NCI-H460 (cell line): ENCODE measurements around the gene KCNJ12. TPM values are rescaled to one million over a fixed set of nuclear protein-coding genes. Genes with fewer than 3 reads are reported as not detected.
"Not testable (repeated sequence)": the region's sequence is repeated elsewhere in the genome, so short reads cannot be mapped to it uniquely, and the experiment has no call there.

Experiments used
- DNase-seq: peaks from one replicate; pipeline ENCODE4 v3.0.0-alpha.2; 2016; ENCODE audit warnings: low read depth; ENCODE audit errors: extremely low read depth
- total RNA-seq: library from RNA; depleted of rRNA; stranded (reverse); fragments of >200 nt; shearing (Covaris generic); gene quantifications from 2 replicates; pipeline ENCODE4 v1.2.3, GENCODE V29; 2014

Gene KCNJ12
- total RNA-seq, 1 experiment from 2014 or later: 4.3 TPM

DNA sequence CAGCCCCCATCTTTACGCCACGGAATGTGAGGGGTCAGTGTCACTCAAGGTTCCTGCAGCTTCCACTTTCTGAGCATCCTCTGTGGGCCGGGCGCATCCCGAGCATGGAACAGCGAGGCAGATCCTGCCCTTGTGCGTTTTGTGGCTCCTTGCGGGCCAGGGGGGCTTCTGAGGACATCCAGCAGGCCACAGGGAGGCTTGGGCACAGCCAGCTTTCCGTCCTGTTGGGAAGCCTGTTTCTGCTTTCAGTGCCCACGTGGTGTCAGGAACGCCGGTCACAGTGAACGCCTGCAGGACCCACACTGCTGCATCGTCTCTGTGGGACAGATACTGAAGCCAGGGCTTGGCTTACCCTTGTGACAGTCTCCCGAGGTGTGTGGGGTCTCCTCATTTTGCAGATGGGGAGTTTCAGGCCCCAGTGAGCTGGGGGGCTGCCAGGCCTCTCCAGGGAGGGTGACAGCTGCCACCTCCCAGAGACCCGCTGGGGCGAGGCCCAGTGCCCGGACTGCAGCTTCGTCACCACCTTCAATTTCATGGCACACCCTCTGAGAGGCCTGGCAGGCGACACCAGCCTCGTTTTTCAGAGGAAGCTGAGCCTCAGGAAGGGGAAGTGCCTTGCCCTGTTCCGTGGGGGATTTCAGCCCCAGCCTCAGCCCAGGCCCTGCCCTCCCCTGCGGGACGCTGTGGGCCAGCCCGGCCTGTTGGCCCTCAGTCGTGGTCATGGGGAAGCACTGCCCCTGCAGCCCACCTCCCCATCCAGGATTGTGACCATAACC, 29.0 kb downstream of the KCNJ12 start:
- DNase-seq: not testable (repeated sequence)

DNA sequence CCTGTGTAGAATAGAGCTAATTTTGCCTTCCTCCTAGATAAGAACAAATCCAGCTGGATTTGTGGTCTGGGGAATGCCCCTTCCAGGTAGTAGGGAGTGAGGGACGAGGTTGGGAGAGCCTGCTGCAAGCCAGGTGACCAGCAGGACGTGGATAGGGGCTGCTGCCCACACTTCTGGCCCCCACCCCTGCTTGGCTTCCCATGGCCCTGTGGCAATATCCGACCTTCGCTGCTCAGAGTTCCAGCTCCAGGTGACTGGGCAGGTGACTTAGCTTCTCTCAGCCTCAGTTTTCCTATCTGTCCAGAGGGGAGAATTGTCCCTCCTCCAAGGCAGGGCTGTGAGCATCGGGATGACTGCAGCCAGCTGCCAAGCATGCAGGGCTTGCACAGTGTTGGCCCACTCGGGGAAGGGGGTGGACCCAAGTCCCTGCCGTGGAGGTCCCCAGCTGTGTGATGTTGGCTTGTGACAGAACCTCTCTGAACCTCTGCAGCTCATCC, 29.8 kb downstream of the KCNJ12 start:
- not testable (repeated sequence) for DNase-seq

DNA sequence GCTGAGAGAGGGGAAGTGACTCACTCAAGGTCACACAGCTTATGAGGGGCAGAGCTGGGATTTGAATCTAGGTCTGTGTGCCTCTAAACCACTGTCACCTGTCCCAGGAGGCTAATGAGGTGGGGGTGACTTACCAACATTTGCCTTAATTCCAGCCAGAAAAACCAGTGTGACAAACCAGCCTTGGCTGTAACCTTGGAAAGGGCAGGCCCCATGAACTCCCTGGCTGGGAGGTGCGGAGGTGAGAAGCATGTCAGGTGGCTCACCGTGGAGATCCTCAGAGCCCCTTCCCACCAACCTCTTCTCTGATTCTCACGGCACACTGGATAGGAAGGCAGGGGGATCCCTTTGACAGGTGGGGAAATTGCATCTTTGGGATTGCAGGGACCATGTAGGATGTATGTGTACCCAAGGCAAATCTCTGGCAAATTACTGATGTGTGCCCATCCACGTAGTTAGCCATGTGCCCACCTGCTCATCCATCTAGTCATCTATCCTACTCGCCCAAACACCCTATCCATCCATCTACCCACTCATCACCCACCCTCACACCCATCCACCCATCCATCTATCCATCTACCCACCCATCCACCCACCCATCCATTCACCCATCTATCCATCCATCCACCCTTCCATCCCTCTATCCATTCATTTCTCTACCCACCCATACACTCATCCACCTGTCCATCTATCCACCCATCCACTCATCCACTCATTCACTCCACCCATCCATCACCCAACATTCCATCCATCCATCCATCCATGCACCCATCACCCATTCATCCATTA, 30.7 kb downstream of the KCNJ12 start:
- DNase-seq: not testable (repeated sequence)

DNA sequence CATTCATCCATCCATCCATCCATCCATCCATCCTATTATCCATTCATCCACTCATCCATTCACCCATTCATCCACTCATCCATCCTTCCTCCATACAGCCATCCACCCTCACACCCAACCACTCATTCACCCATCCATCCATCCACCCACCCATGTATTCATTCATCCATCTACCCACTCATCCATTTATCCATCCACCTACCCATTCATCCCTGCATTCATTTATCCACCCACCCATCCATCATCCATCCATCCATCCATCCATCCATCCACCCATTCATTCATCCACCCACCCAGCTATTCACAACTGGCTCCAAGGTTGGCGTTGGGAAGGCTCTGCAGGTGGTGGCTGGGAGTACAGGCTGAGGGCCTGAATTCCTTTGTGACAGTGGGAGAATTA, 31.6 kb downstream of the KCNJ12 start:
- not testable (repeated sequence) for DNase-seq

DNA sequence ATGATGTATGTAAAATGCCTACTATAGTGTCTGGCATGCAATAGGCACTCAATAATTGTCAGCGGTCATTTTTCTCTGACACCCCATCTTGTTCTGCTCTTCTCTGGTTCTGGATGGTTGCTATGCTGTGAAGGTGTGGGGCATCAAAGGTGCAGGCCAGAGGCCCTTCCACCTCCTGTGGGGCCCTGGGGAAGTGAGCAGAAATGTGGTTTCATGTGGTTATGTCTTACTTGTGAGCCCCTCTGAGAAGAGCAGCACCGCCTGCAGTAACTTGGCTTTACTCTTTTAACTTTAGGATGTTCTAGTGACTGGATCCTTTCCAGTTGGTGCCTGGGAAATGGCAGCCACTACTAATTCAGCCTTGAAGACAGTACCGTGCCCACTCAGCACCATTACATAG, 32.1 kb downstream of the KCNJ12 start:
- DNase-seq: not testable (repeated sequence)

DNA sequence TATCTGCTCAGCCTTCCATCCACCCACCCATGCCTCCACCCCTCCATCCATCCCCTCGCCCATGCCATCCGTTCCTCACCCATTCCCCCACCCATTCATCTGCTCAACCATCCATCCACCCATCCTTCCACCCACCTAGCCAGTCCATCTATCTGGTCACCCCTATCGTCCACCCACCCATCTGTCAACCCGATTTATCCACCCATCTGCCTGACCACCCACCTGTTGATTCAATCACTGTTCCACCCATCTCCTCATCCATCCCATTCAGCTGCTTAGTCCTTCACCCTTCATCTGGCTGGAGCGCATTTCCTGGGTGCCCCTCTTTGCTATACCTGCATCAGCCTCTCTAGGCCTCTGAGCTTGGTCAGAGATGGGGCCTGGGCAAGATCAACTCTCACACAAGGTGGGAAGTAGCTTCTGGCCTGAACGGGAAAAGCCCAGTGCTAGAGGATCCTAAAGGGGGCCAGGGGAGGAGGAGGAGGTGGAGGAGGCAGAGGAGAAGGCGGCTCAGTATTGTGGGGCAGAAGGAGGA, 32.7 kb downstream of the KCNJ12 start:
- not testable (repeated sequence) for DNase-seq

DNA sequence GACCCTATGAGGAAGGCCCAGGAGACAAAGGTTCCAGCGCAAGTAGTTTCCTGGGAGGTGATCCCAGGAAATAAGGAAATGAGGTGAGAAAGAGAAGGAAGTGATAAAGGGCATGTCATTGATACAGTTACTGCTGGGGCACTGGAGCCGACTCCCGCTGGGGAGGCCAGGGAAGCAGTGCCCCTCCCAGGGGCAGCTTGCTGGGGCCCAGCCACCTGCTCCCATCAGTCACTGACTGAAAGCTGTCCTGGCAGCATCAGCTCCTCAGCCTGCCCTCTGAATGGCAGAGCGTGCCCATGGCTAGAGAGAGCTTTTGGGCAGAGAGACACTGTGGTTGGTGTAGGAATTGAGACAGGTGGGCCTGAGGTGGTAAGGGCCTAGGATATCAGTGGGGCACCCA, 33.2 kb downstream of the KCNJ12 start:
- not testable (repeated sequence) for DNase-seq

DNA sequence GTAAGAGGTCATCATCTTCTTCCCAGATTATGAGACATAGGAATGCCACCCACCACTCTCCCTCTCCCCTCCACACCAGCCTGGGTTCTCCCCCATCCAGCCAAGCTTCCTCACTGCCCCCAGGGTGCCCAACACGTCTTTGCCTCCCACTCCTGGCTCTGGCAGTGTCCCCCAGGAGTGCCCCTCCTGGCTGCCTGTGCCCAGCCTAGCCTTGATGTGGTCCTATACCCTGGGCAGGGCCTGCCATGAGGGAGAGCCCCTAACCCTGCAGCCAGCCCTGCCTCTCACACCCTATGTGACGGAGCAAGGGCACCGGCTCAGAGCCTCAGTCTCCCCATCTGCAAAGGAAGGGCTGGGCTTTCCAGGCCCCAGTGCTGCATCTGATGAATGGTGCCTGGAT, 33.8 kb downstream of the KCNJ12 start:
- DNase-seq: not testable (repeated sequence)

DNA sequence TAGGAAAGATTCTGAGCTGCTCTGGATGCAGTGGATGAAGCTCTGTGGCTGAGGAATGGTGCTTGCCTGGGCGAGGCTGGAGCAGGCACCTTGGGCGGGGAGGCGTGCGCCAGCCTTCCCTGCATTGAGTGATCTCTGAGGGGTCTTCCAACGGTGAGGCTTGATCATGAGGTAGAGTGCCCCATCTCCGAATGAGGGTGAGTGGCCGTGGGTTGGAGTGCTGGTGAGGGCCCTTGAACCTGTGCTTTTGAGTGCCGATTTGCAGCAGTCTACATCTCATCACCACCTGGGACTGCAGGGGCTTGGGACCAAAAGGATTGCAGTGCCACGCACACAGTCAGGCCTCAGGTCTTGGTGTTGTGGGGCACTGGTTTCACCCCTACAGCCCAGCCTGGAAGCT, 34.2 kb downstream of the KCNJ12 start:
- DNase-seq: not testable (repeated sequence)

DNA sequence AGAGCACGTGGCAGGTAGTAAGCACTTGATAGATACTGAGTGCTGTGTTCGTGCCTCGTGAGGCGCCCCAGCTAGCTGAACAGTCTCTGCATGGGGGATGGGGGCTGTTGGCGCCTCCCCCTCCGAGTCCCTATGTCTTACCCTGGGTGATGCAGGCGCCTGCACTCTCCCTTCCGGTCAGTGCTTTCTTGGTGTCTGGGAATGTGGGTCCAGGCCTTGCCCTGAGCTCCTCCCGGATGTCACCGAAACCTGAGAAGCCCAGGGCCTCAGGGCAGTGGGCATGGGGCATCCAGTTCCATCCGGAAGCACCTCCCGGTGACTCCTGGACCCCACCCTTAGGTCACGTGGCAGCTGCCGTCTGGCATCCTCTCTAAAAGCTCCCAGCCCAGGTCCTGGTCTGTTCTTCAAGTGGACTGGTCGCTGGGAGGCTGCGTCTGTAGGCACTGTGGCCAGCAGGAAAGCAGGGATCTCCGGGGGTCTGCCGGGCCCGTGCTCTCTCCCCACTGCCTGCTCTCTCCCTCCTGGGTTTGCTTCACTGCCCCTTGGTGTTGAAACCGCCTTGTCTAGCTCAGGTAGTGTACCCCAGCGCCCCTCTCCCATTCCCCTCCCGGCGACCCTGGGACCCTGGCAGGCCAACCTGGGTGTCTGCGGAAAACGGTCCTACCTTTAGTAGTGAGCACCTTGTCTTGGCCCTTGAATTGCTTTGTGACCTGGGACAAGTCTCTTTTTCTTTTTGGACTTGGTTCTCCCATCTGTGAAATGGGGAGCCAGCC, 34.9 kb downstream of the KCNJ12 start:
- DNase-seq: peak; percentile 55

DNA sequence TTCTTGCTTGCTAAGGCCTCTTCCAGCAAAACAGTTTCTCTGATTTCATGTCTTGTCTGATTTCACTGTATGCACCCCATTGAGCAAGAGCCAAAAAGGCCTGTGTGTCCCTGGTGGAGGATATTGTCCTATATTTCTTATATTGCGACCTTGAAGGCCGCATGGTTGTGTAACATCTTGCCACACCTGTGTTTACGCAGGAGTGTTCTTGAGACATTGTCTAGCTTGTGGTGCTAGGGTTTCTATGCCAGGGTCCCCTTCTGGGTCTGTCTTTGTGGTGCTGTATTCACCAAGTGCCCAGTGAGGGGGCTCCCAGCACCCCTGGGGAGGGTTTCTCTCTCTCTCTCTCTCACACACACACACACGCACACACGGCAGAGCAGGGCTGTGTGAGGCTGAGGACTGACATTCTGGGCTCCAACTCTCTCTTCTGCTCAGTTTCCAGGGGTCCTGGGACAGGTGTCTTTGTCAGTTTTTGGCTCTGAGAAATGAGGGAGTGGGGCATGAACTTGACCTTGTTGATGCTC, 35.6 kb downstream of the KCNJ12 start:
- not testable (repeated sequence) for DNase-seq

DNA sequence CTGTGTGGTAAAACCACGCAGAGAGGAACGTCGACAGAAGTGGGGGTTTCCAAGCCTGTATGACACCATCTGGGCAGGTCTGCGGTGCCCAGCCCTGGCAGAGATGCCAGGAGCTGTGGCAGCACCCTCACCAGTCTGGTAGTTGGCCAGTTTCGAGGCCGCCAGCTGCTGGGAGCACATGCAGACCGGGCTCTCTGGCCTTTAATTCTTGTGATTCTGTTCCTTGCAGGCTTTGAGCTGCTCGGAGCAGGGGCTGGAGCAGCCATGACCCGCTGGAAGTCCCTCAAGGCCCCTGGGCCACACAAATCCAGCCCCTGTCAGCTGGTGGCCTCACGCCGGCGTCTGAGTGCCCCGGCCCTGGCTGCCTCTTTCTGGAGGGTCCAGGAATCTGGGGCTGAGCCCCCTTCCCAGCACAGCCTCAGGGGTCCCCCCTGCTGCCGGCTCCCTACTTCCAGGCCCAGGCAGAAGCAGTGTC, 36.1 kb downstream of the KCNJ12 start:
- DNase-seq: not testable (repeated sequence)

DNA sequence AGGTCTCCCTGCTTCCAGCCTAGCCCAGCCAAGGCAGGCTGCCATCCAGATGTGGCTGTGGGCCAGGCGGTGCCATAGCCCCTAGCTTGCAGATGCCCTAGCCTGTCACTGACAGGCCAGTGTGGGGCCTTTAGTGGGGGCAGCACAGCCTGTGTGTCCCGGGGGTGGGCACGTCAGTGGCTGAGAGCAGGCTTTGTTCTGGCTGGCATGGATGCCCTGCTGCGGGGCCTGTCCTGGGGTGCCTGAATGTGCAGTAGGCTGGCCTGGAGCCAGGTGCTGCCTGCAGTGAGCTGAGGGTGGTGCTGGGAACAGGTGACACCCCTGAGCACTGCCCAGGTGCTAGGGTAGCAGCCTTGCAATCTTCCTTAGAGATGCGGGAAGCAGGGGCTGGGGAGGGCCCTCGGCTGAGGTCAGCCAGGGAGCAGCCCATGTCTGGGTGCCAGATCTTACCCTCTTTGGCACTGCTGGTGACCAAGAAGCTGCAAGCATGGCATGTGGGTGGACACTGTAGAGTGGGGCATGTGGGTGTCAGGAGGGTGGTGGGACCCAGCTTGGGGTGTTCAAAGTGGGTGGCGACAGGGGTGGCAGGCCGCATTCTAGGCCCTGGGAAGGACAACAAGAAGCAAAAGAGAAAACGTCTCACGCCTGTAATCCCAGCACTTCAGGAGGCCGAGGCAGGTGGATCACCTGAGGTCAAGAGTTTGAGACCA, 37.6 kb downstream of the KCNJ12 start:
- DNase-seq: not testable (repeated sequence)

DNA sequence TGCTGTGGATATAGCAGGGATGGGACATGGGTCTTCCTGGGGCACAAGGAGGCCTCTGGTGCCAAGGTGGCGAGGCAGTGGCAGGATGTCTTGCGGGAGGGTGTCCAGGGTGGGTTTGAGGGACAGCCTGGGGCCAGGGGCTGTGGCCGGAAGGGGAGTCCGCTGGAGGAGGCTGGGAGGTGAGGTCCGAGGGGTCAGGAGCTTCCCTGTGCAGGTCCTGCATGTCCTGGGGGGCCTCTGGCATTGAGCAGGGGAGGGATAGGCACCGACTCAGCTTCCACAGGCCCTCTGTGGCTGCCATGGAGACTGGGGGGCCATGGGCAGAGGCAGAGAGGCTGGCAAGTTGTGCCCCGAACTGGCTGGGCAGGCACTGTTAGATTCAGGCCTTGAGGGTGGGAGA, 38.5 kb downstream of the KCNJ12 start:
- not testable (repeated sequence) for DNase-seq

DNA sequence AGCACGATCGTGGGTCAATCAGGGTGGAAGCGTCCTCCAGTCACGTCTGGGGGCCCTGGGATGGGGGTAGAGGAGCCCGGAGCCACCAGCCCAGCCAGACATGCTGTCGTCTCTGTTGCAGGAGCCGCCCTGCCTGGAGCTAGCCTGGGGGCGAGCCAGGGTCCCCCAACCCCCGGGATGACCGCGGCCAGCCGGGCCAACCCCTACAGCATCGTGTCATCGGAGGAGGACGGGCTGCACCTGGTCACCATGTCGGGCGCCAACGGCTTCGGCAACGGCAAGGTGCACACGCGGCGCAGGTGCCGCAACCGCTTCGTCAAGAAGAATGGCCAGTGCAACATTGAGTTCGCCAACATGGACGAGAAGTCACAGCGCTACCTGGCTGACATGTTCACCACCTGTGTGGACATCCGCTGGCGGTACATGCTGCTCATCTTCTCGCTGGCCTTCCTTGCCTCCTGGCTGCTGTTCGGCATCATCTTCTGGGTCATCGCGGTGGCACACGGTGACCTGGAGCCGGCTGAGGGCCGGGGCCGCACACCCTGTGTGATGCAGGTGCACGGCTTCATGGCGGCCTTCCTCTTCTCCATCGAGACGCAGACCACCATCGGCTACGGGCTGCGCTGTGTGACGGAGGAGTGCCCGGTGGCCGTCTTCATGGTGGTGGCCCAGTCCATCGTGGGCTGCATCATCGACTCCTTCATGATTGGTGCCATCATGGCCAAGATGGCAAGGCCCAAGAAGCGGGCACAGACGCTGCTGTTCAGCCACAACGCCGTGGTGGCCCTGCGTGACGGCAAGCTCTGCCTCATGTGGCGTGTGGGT, 39.2 kb downstream of the KCNJ12 start:
- not testable (repeated sequence) for DNase-seq

DNA sequence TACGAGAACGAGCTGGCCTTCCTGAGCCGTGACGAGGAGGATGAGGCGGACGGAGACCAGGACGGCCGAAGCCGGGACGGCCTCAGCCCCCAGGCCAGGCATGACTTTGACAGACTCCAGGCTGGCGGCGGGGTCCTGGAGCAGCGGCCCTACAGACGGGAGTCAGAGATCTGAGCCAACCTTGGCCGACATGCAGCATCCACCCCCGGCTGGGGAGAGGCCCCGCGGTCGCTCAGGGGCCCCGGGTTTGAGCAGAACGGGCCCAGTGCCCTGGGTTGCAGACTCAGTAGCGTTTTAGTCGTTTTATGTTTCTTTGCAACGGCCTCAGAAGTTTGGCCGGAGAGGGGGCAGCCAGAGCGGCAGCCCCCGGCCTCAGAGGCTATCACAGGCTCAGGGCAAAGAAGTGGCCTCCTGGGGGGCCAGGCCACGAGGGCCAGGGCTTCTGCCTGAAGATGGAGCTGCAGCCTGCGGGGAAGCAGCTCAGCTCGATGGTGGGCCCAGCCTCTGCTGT, 40.4 kb downstream of the KCNJ12 start:
- DNase-seq: not testable (repeated sequence)

DNA sequence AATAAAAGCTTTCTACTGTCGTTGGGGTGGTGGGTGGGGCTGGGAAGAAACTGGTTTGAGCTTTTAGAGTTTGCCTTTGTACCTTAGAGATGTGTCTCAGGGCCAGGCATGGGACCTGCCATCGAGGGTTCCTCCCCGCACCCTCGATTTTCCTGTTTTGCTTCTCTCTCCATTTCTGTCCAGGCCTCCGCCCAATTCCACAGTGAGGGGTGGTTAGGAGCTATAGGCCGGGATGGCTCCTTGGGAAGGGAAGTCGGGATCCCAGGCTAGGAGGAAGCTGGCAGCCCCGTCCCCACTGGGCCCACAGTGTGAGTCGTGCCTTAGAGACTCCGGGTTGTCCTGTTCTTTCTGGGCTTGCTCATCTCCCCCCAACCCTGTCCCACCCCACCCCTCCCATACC, 41.2 kb downstream of the KCNJ12 start:
- DNase-seq: not testable (repeated sequence)

DNA sequence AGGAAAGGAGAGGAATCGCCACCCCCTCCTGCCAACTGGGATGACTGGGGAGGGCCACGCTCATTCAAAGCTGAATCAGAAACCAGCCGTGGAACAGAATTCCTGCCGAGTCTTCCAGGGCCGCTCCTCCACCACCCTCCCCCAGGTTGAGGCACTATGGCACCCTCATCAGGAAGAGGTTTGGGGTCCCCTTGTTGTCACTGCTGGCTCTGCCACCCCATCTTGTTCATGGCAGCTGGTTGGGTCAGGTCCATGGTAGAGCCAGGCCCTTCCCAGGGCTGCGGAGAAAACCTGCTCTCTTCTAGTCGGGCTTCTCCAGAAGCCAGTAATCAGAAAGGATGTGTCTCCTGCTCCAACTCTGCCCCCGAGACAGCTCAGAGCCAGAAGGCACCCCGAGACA, 41.8 kb downstream of the KCNJ12 start:
- DNase-seq: no peak
